ENCODE results near the gene CPE. TPM values are rescaled to one million over a fixed set of nuclear protein-coding genes. Genes with fewer than 3 reads are reported as not detected.

CPE gene
- total and polyA plus RNA-seq, 4 donors = 3.0 to 5.6 (median 4.5) TPM

DNA sequence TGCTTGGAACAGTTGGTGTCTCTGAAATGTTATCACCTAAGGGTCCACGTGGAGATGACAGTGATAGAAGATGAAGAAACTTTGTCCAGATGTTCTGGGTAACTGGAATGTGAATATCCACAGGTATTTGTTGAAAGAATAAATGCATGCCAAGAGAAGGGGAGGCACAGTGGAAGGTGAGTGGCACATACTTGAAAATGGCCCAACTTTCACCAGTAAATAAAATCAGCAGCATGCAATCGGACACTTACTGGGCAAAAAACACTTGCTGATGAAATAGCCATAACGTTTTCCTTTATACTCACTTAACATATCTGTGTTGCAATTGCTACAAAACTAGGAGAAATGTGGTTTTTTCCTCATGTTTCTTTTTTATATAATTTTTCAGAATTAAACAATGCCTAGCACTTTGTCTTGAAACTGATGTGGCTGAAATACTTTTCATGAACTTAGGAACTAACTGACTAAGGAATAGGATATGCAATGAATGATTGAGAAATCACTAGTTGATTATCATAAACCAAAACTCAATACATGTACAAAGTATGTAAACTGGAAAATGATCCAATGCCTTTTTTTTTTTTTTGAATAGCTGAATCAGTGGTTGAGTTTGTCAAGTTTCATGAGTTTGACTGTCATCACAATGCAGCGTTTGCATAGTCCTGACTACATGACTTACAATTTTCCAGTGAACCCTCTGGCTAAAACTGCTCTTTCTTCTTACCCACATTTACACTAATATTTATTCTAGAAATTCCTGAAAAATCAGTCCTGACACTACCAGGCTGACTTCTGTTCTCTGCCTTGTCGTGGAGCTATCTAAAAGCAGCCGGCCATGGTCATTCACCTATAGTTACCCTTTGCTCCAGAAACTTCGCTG is 127.4 kb downstream of the CPE start:
- TF ChIP-seq NR2F2 (IDR thresholded peaks at IDR 0.05) = no peak
- no peak for TF ChIP-seq HNF4G (IDR thresholded peaks at IDR 0.05)
- TF ChIP-seq, protein P1, sequence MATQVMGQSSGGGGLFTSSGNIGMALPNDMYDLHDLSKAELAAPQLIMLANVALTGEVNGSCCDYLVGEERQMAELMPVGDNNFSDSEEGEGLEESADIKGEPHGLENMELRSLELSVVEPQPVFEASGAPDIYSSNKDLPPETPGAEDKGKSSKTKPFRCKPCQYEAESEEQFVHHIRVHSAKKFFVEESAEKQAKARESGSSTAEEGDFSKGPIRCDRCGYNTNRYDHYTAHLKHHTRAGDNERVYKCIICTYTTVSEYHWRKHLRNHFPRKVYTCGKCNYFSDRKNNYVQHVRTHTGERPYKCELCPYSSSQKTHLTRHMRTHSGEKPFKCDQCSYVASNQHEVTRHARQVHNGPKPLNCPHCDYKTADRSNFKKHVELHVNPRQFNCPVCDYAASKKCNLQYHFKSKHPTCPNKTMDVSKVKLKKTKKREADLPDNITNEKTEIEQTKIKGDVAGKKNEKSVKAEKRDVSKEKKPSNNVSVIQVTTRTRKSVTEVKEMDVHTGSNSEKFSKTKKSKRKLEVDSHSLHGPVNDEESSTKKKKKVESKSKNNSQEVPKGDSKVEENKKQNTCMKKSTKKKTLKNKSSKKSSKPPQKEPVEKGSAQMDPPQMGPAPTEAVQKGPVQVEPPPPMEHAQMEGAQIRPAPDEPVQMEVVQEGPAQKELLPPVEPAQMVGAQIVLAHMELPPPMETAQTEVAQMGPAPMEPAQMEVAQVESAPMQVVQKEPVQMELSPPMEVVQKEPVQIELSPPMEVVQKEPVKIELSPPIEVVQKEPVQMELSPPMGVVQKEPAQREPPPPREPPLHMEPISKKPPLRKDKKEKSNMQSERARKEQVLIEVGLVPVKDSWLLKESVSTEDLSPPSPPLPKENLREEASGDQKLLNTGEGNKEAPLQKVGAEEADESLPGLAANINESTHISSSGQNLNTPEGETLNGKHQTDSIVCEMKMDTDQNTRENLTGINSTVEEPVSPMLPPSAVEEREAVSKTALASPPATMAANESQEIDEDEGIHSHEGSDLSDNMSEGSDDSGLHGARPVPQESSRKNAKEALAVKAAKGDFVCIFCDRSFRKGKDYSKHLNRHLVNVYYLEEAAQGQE (IDR thresholded peaks at IDR 0.05) = no peak
- TF ChIP-seq RXRA (IDR thresholded peaks at IDR 0.05) = no peak
- no peak for TF ChIP-seq FOXA2 (IDR thresholded peaks at IDR 0.05)
- no peak for TF ChIP-seq JUND (IDR thresholded peaks at IDR 0.05)
- no peak for TF ChIP-seq CTCF (IDR thresholded peaks at IDR 0.05; ENCODE audit: low read depth, low read length, missing input control)
- TF ChIP-seq TAF1 (conservative IDR thresholded peaks at IDR 0.05) = no peak
- TF ChIP-seq, protein P2, sequence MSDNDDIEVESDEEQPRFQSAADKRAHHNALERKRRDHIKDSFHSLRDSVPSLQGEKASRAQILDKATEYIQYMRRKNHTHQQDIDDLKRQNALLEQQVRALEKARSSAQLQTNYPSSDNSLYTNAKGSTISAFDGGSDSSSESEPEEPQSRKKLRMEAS (IDR thresholded peaks at IDR 0.05) = no peak
- TF ChIP-seq, protein P3, sequence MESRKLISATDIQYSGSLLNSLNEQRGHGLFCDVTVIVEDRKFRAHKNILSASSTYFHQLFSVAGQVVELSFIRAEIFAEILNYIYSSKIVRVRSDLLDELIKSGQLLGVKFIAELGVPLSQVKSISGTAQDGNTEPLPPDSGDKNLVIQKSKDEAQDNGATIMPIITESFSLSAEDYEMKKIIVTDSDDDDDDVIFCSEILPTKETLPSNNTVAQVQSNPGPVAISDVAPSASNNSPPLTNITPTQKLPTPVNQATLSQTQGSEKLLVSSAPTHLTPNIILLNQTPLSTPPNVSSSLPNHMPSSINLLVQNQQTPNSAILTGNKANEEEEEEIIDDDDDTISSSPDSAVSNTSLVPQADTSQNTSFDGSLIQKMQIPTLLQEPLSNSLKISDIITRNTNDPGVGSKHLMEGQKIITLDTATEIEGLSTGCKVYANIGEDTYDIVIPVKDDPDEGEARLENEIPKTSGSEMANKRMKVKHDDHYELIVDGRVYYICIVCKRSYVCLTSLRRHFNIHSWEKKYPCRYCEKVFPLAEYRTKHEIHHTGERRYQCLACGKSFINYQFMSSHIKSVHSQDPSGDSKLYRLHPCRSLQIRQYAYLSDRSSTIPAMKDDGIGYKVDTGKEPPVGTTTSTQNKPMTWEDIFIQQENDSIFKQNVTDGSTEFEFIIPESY (IDR thresholded peaks at IDR 0.05) = no peak
- no peak for DNase-seq (ENCODE audit: low spot score)
- H3K27me3 ChIP-seq (ENCODE audit: control insufficient read depth in 4 of 4, insufficient read depth in 4 of 4, low read length in 3 of 4) = peaks cover 0 to 2% (median 0%) of the 10 kb centered on the region in 4 donors
- H3K4me3 ChIP-seq (ENCODE audit: low read depth in 1 of 3, low read length in 3 of 3) = no peak overlapping the region
- WGBS = 47% methylated on average over 7 of the region's 7 CpGs
- H3K36me3 ChIP-seq (ENCODE audit: control insufficient read depth in 4 of 4, insufficient read depth in 3 of 4, low read depth in 1 of 4, low read length in 3 of 4) = no peaks in the 10 kb centered on the region
- H3K27ac ChIP-seq (ENCODE audit: low read depth in 1 of 2, low read length in 2 of 2) = no peak overlapping the region
- H3K4me1 ChIP-seq (ENCODE audit: control insufficient read depth in 4 of 4, insufficient read depth in 4 of 4, low read length in 3 of 4) = peaks cover 0 to 4% (median 0%) of the 10 kb centered on the region in 4 donors
- H3K9ac ChIP-seq (ENCODE audit: low read depth in 1 of 2, low read length in 2 of 2) = no peak overlapping the region
- no peaks in the 10 kb centered on the region for H3K9me3 ChIP-seq (ENCODE audit: control insufficient read depth in 4 of 4, low read length in 3 of 4)

- Histone ChIP-seq H3K27ac (ENCODE audit: low read depth in 1 of 2, low read length in 2 of 2) (no peak overlapping the region), H3K4me3 (ENCODE audit: low read depth in 1 of 3, low read length in 3 of 3) (no peak overlapping the region), H3K36me3 (ENCODE audit: control insufficient read depth in 4 of 4, insufficient read depth in 3 of 4, low read depth in 1 of 4, low read length in 3 of 4) (no peaks in the 10 kb centered on the region), H3K27me3 (ENCODE audit: control insufficient read depth in 4 of 4, insufficient read depth in 4 of 4, low read length in 3 of 4) (peaks cover 0 to 2% (median 0%) of the 10 kb centered on the region in 4 donors), H3K9me3 (ENCODE audit: control insufficient read depth in 4 of 4, low read length in 3 of 4) (no peaks in the 10 kb centered on the region), H3K4me1 (ENCODE audit: control insufficient read depth in 4 of 4, insufficient read depth in 4 of 4, low read length in 3 of 4) (peaks cover 0 to 4% (median 0%) of the 10 kb centered on the region in 4 donors), H3K9ac (ENCODE audit: low read depth in 1 of 2, low read length in 2 of 2) (no peak overlapping the region)
- WGBS = 52% methylated on average over 2 of the region's 2 CpGs
- no peak for DNase-seq (ENCODE audit: low spot score)
- TF ChIP-seq, protein P3 (IDR thresholded peaks at IDR 0.05) = no peak
- no peak for TF ChIP-seq RXRA (IDR thresholded peaks at IDR 0.05)
- no peak for TF ChIP-seq RAD21 (IDR thresholded peaks at IDR 0.05)
- TF ChIP-seq, protein P1 (IDR thresholded peaks at IDR 0.05) = no peak
- no peak for TF ChIP-seq FOXA2 (IDR thresholded peaks at IDR 0.05)
- no peak for TF ChIP-seq CTCF (IDR thresholded peaks at IDR 0.05; ENCODE audit: low read depth, low read length, missing input control)
- TF ChIP-seq, protein P2 (IDR thresholded peaks at IDR 0.05) = no peak
- TF ChIP-seq SP1 (IDR thresholded peaks at IDR 0.05) = no peak
Observed at GRCh38 chr4:165506849-165507248, 128.0 kb downstream of the CPE start.
